Measurements from ENCODE around the gene SENP1. TPM values are rescaled to one million over a fixed set of nuclear protein-coding genes. Genes with fewer than 3 reads are reported as not detected.

The SENP1 gene
- total and polyA plus RNA-seq, 2 of the 4 experiments (the other 2 are of a cell fraction): 7.2 to 25.3 TPM

GRCh38 chr12:48051681-48052080 is 54.2 kb downstream of the SENP1 start:
- H3K27me3 ChIP-seq (ENCODE audit: control insufficient read depth, insufficient read depth, low read length): no peaks in the 10 kb centered on the region
- no peak overlapping the region for H3K23ac ChIP-seq (ENCODE audit: low read depth, low read length)

More at GRCh38 chr12:48051681-48052080, 54.2 kb downstream of the SENP1 start:
- no peaks in the 10 kb centered on the region for H3K4me1 ChIP-seq (ENCODE audit: control insufficient read depth, insufficient read depth, low read length)
- H3K4me3 ChIP-seq (ENCODE audit: insufficient read depth, low read depth, low read length): no peak overlapping the region
- dilution Hi-C loops (cut with HindIII; ENCODE audit: low sequenced_read_pairs, unreplicated experiment): no loop called here
- no peak for ATAC-seq (ENCODE audit: low read depth)
- in situ Hi-C loops (cut with MboI; ENCODE audit: low sequenced_read_pairs): no loop called here
- DNase-seq: no peak
- no peak overlapping the region for H2AK9ac ChIP-seq (replicated peaks; ENCODE audit: low read depth, low read length, poor library complexity)
- no peak overlapping the region for H2AFZ ChIP-seq (replicated peaks; ENCODE audit: low read length, poor library complexity)
- H4K91ac ChIP-seq (ENCODE audit: insufficient read depth, low read depth, low read length): no peak overlapping the region
- H3K79me1 ChIP-seq (ENCODE audit: low read depth in 1 of 2, low read length in 2 of 2): 0 out of 4 replicates have a peak, but pooled peaks cover 0 to 3% of the 10 kb centered on the region in 2 experiments
- no peaks in the 10 kb centered on the region for H4K20me1 ChIP-seq (ENCODE audit: insufficient read depth, low read length)
- H2BK5ac ChIP-seq (ENCODE audit: low read depth, low read length, poor library complexity, severe bottlenecking): no peak overlapping the region
- no peak overlapping the region for H3K4me2 ChIP-seq (ENCODE audit: low read depth, low read length)
- no peak overlapping the region for H4K8ac ChIP-seq (ENCODE audit: low read depth in 2 of 2, low read length in 2 of 2)
- H3K9me1 ChIP-seq (ENCODE audit: insufficient read depth, low read length): 0 out of 2 replicates have a peak, but pooled peaks cover 2% of the 10 kb centered on the region
- intact Hi-C loops (cut with micrococcal nuclease): no loop called here
- no peak overlapping the region for H2BK20ac ChIP-seq (ENCODE audit: low read depth, low read length)
- peaks cover 3% of the 10 kb centered on the region for H3K36me3 ChIP-seq (ENCODE audit: control insufficient read depth, insufficient read depth, low read length)
- no peak overlapping the region for H3K14ac ChIP-seq (replicated peaks; ENCODE audit: low read depth, low read length)
- no peak overlapping the region for H2BK15ac ChIP-seq (ENCODE audit: low read depth, low read length)
- CTCF ChIA-PET: interaction anchor here (1.6 kb wide), 1 partner anchor 11 kb away, joined by 4 read pairs; no protein-coding TSS in a partner anchor
- POLR2A ChIA-PET (ENCODE audit: unreplicated experiment): no interaction called here
- H3K56ac ChIP-seq (ENCODE audit: extremely low read depth, insufficient read depth, low read length): no peak overlapping the region
- TF ChIP-seq MXI1 (IDR thresholded peaks at IDR 0.05; ENCODE audit: borderline replicate concordance, low read depth, low read length) (no peak), CTCF (conservative IDR thresholded peaks at IDR 0.05; ENCODE audit: low read depth, low read length) (no peak), POLR2A (IDR thresholded peaks at IDR 0.05; ENCODE audit: low read depth, low read length) (no peak), RFX5 (IDR thresholded peaks at IDR 0.05; ENCODE audit: low read depth, low read length) (no peak), USF2 (IDR thresholded peaks at IDR 0.05; ENCODE audit: low read depth, low read length) (no peak), ELK1 (IDR thresholded peaks at IDR 0.05; ENCODE audit: borderline replicate concordance, low read depth, low read length) (no peak), SMC3 (IDR thresholded peaks at IDR 0.05; ENCODE audit: low read depth, low read length) (no peak), CHD1 (IDR thresholded peaks at IDR 0.05; ENCODE audit: low read depth, low read length) (no peak), CEBPB (IDR thresholded peaks at IDR 0.05; ENCODE audit: low read depth, low read length) (no peak), NFE2L2 (IDR thresholded peaks at IDR 0.05; ENCODE audit: low read depth, low read length) (no peak), MAFK (IDR thresholded peaks at IDR 0.05; ENCODE audit: low read depth, low read length) (no peak), BHLHE40 (IDR thresholded peaks at IDR 0.05; ENCODE audit: low read depth, low read length) (no peak), MAZ (IDR thresholded peaks at IDR 0.05; ENCODE audit: borderline replicate concordance, low read depth, low read length) (no peak), FOS (IDR thresholded peaks at IDR 0.05; ENCODE audit: low read depth, low read length) (no peak), RAD21 (IDR thresholded peaks at IDR 0.05; ENCODE audit: low read length) (no peak), RCOR1 (IDR thresholded peaks at IDR 0.05; ENCODE audit: insufficient replicate concordance, low read length) (no peak)
- H4K5ac ChIP-seq (ENCODE audit: low read depth, low read length): no peak overlapping the region
- H2AK5ac ChIP-seq (ENCODE audit: low read depth, low read length): no peak overlapping the region
- no peak overlapping the region for H3K9ac ChIP-seq (ENCODE audit: low read depth, low read length)
- H3K18ac ChIP-seq (ENCODE audit: low read depth, low read length): no peak overlapping the region
- BruUV-seq (replicated peaks): no TSS peak
- no CpG with 5 or more reads among the region's 2 CpGs for WGBS, 2 experiments (ENCODE audit: extremely low coverage in 2 of 2, insufficient read length in 1 of 2)
- H3K9me3 ChIP-seq (ENCODE audit: control insufficient read depth, insufficient read depth, low read length): no peaks in the 10 kb centered on the region
- no peak overlapping the region for H2BK120ac ChIP-seq (ENCODE audit: low read depth, low read length)
- no peak overlapping the region for H3K4ac ChIP-seq (ENCODE audit: low read depth, low read length)
- H3K27ac ChIP-seq (ENCODE audit: insufficient read depth, low read length): no peak overlapping the region

Measured in IMR-90 (cell line).